Measurements from ENCODE around the gene PDE4D.

PDE4D gene

DNA sequence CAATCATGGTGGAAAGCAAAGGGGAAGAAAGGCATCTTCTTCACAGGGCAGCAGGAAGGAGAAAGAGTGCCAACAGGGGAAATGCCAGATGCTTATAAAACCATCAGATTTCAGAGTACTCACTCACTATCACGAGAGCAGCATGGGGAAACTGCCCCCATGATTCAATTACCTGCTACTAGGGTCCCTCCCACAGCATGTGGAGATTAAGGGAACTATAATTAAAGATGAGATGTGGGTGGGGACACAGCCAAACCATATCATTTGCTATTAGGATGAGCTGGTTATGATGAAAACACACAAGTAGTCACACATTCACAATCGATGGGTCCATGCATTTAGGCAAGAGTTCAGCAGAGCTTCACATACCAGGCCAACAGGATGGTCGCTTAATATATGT is 469.0 kb downstream of the PDE4D start:
- H3K4me3 ChIP-seq (ENCODE audit: low read length): no peak overlapping the region
- DNase-seq (ENCODE audit: low read depth): no peak
- TF ChIP-seq, protein P1, sequence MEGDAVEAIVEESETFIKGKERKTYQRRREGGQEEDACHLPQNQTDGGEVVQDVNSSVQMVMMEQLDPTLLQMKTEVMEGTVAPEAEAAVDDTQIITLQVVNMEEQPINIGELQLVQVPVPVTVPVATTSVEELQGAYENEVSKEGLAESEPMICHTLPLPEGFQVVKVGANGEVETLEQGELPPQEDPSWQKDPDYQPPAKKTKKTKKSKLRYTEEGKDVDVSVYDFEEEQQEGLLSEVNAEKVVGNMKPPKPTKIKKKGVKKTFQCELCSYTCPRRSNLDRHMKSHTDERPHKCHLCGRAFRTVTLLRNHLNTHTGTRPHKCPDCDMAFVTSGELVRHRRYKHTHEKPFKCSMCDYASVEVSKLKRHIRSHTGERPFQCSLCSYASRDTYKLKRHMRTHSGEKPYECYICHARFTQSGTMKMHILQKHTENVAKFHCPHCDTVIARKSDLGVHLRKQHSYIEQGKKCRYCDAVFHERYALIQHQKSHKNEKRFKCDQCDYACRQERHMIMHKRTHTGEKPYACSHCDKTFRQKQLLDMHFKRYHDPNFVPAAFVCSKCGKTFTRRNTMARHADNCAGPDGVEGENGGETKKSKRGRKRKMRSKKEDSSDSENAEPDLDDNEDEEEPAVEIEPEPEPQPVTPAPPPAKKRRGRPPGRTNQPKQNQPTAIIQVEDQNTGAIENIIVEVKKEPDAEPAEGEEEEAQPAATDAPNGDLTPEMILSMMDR (IDR thresholded peaks at IDR 0.05; ENCODE audit: insufficient read depth, low read depth, low read length, missing control alignments): no peak

DNA sequence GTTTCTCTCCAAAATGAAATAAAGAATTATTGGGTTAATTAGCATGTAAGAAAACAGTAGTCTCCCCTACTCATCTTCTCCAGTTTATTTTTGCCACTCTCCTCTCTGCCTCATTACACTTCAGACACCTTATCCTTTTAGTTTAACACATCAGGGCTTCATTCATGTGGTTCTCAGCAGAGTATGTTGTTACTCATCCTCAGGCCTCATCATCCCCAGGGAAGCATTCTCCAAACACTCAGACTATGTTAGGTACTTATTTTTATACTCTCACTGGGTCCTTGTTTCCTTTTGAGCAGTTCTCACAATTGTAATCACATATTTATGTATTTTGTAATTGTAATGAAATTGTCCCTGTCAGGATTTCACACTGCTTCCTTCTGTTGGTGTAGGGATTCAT is 470.5 kb downstream of the PDE4D start:
- peak; percentile 4 for DNase-seq (ENCODE audit: low read depth)
- TF ChIP-seq, protein P1 (IDR thresholded peaks at IDR 0.05; ENCODE audit: insufficient read depth, low read depth, low read length, missing control alignments): no peak
- H3K4me3 ChIP-seq (ENCODE audit: low read length): no peak overlapping the region

DNA sequence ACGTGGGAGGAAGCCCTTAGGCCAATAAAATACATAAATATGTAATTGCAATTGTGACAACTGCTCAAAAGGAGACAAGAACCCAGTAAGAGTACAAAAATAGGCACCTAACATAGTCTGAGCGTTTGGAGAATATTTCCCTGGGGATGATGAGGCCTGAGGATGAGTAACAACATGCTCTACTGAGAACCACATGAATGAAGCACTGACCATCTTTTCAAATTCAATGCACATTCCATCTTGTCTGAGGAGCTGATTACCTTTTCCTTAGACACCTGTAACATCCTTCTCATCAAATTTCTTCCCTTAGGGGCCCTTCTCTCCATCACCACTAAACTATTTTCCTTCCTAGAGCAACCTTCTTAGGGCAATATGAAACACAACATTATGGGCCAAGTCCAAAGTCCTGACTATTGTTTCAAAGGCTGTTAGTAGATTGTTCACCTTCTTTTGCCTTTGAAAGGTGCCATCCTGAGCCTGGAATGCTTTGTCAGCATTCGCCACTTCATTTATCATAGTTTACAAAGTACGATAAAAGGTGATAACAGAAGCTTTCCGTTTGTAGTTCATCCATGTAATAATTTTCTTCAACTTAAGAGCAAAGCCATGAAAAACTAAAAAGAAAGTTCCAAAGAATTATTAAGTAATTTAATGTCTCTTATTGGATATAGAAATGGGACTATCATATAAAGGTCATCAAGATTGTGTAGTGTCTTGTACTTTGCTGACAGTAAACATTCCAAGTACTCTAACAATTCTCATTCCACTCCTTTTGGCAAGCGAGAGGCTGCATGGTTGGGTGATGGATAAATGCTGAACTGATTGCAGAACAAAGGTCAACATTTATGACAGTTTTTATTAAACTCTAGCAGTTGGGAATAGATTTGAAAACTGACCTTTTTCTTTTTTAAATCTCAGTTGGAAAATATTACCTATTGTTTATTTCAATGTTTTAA is 471.3 kb downstream of the PDE4D start:
- TF ChIP-seq, protein P1 (IDR thresholded peaks at IDR 0.05; ENCODE audit: insufficient read depth, low read depth, low read length, missing control alignments): no peak
- no peak for DNase-seq (ENCODE audit: low read depth)
- H3K4me3 ChIP-seq (ENCODE audit: low read length): no peak overlapping the region

DNA sequence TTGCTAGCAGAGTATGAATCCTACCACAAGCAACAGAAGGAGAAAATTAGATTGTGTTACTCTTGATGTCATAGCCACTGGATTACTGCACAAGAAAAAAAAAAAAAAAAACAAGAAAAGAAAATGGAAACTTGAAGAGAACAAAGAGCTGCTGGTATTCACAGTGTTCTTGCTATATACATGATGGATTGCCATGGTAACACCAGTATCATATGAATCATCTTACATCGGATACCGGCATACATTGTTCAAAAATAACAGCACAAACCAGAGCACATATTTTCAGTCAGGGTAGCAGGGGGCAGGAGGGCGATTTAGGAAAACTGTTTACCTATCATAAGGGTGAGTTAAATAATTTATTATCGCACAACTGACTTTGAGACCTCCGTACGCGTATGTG is 472.9 kb downstream of the PDE4D start:
- no peak overlapping the region for H3K4me3 ChIP-seq (ENCODE audit: low read length)
- no peak for DNase-seq (ENCODE audit: low read depth)
- TF ChIP-seq, protein P1 (IDR thresholded peaks at IDR 0.05; ENCODE audit: insufficient read depth, low read depth, low read length, missing control alignments): no peak

DNA sequence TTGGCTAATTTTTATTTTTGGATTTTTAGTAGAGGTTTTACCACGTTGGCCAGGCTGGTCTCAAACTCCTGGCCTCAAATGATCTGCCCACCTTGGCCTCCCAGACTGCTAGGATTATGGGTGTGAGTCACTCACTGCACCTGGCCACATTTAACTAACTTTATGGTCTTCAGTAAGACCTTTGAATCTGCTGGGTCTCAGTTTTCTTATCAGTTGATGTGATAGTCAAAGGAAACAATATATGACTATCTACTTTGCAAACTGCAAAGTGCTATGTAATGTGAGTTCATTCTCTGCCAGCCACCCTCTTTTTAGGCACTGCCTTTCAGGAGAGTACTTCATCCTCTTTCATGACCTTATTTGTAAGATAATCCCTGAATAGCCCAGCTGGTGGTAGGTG is 474.7 kb downstream of the PDE4D start:
- TF ChIP-seq, protein P1 (IDR thresholded peaks at IDR 0.05; ENCODE audit: insufficient read depth, low read depth, low read length, missing control alignments): no peak
- DNase-seq (ENCODE audit: low read depth): no peak
- H3K4me3 ChIP-seq (ENCODE audit: low read length): no peak overlapping the region

DNA sequence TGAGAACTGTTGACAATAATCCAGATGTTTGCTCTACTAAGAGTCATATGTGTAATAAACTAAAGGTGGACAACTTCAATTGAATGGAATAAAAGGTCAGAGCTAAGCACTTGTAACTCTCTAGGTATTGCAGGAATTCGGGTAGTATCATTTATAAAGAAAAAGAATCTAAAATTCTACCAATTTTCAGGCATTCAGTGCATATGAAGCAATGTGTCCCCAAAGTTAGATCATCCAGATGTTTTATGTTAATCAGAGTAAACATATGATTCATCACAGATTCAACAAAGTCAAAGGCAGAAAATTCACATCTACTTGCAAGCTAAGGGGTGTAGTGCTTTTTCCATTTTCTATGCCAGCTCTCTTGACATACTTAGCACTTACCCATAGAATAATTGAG is 477.1 kb downstream of the PDE4D start:
- no peak overlapping the region for H3K4me3 ChIP-seq (ENCODE audit: low read length)
- DNase-seq (ENCODE audit: low read depth): peak; percentile 46
- TF ChIP-seq, protein P1 (IDR thresholded peaks at IDR 0.05; ENCODE audit: insufficient read depth, low read depth, low read length, missing control alignments): no peak

DNA sequence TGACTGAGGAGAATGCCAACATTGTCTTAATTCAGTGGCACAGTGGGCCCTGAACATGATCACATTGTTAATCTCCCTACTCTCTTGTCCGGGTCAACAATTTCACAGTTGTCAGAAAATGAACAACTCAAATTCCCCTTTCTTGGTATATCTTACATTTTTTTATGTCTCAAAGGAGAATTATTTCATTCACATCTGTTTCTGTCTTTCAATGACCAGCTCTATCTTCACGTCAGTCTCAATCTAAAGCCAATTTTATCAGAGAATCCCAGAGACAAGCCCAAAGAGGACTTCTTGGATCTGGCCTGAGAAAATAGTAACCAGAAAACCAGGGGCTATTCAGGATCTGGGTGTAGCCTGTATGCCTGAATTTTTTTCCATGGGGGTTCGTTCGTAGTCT is 477.5 kb downstream of the PDE4D start:
- no peak for DNase-seq (ENCODE audit: low read depth)
- no peak overlapping the region for H3K4me3 ChIP-seq (ENCODE audit: low read length)
- TF ChIP-seq, protein P1 (IDR thresholded peaks at IDR 0.05; ENCODE audit: insufficient read depth, low read depth, low read length, missing control alignments): no peak

Data from epithelial cell of esophagus (primary cell).